ENCODE results near the gene ARHGEF7.
A peak's percentile ranks its signal among the peaks of the same experiment; 100 is the strongest.

The ARHGEF7 gene

GRCh38 chr13:111202156-111202621, 87.1 kb downstream of the ARHGEF7 start:
- DNase-seq = no peak

- no peak for DNase-seq
These were observed 87.6 kb downstream of the ARHGEF7 start for GRCh38 chr13:111202745-111203144.

GRCh38 chr13:111203736-111204389, 88.8 kb downstream of the ARHGEF7 start:
- DNase-seq = no peak

- no peak for DNase-seq
These were observed 89.5 kb downstream of the ARHGEF7 start for GRCh38 chr13:111204438-111205177.

- DNase-seq = no peak
These were observed 91.0 kb downstream of the ARHGEF7 start for GRCh38 chr13:111206148-111206547.

- DNase-seq = no peak
These were observed 94.5 kb downstream of the ARHGEF7 start for GRCh38 chr13:111209613-111210012.

GRCh38 chr13:111210091-111210490, 95.0 kb downstream of the ARHGEF7 start:
- DNase-seq = no peak

- DNase-seq = no peak
These were observed 95.7 kb downstream of the ARHGEF7 start for GRCh38 chr13:111210544-111211469.

- no peak for DNase-seq
These were observed 96.8 kb downstream of the ARHGEF7 start for GRCh38 chr13:111211789-111212516.

GRCh38 chr13:111212517-111212873, 97.4 kb downstream of the ARHGEF7 start:
- no peak for DNase-seq

GRCh38 chr13:111213964-111214726, 99.0 kb downstream of the ARHGEF7 start:
- no peak for DNase-seq

GRCh38 chr13:111215081-111216047, 100.3 kb downstream of the ARHGEF7 start:
- no peak for DNase-seq

- peak; percentile 39 for DNase-seq
These were observed 101.3 kb downstream of the ARHGEF7 start for GRCh38 chr13:111216166-111216960.

- no peak for DNase-seq
These were observed 102.5 kb downstream of the ARHGEF7 start for GRCh38 chr13:111217641-111218040.

GRCh38 chr13:111219280-111219679, 104.2 kb downstream of the ARHGEF7 start:
- DNase-seq = no peak

- DNase-seq = no peak
These were observed 104.8 kb downstream of the ARHGEF7 start for GRCh38 chr13:111219950-111220349.

GRCh38 chr13:111225166-111225565, 110.1 kb downstream of the ARHGEF7 start:
- no peak for DNase-seq

- DNase-seq = no peak
These were observed 110.9 kb downstream of the ARHGEF7 start for GRCh38 chr13:111225810-111226546.

- DNase-seq = no peak
These were observed 112.3 kb downstream of the ARHGEF7 start for GRCh38 chr13:111227405-111227804.
